Right renal cortex interstitium (tissue), 3 donors: ENCODE data around the gene LYPD6. TPM values are rescaled to one million over a fixed set of nuclear protein-coding genes. Genes with fewer than 3 reads are reported as not detected.

ENCODE experiments used
- DNase-seq, 3 donors: peaks; one replicate each; pipeline ENCODE4 v3.0.0-alpha.2; 2013; ENCODE audit warnings: low read depth in 3 of 3, low spot score in 2 of 3
- polyA plus RNA-seq, 3 donors: library from polyadenylated mRNA; unstranded; fragments of 120-200 nt; gene quantifications; one replicate each; pipeline ENCODE4 v1.2.1, GENCODE V29; 2013; ENCODE audit not compliant: insufficient read length in 3 of 3

LYPD6 gene
- polyA plus RNA-seq, 3 donors: 18.1 to 21.0 (median 18.2) TPM

- DNase-seq: no peak
Measured at GRCh38 chr2:149399934-149400615, 69.7 kb downstream of the LYPD6 start.

- no peak for DNase-seq
Measured at GRCh38 chr2:149400997-149401396, 70.6 kb downstream of the LYPD6 start.

GRCh38 chr2:149409506-149409905, 79.1 kb downstream of the LYPD6 start:
- no peak for DNase-seq

GRCh38 chr2:149410701-149411484, 80.5 kb downstream of the LYPD6 start:
- no peak for DNase-seq

GRCh38 chr2:149413487-149413886, 83.1 kb downstream of the LYPD6 start:
- no peak for DNase-seq

- DNase-seq: no peak
Measured at GRCh38 chr2:149415086-149415485, 84.7 kb downstream of the LYPD6 start.

- no peak for DNase-seq
Measured at GRCh38 chr2:149418065-149418464, 87.7 kb downstream of the LYPD6 start.

GRCh38 chr2:149420053-149420963, 89.9 kb downstream of the LYPD6 start:
- peak in 2 of 3 donors; percentile 12 to 15 for DNase-seq

- DNase-seq: no peak
Measured at GRCh38 chr2:149421791-149422190, 91.4 kb downstream of the LYPD6 start.

GRCh38 chr2:149422337-149422990, 92.1 kb downstream of the LYPD6 start:
- no peak for DNase-seq

GRCh38 chr2:149422991-149423338, 92.6 kb downstream of the LYPD6 start:
- no peak for DNase-seq

GRCh38 chr2:149423630-149424029, 93.2 kb downstream of the LYPD6 start:
- DNase-seq: no peak

GRCh38 chr2:149427387-149427786, 97.0 kb downstream of the LYPD6 start:
- no peak for DNase-seq

- no peak for DNase-seq
Measured at GRCh38 chr2:149428783-149429182, 98.4 kb downstream of the LYPD6 start.

- DNase-seq: no peak
Measured at GRCh38 chr2:149430743-149431736, 100.7 kb downstream of the LYPD6 start.

GRCh38 chr2:149438330-149438960, 108.1 kb downstream of the LYPD6 start:
- DNase-seq: no peak

- no peak for DNase-seq
Measured at GRCh38 chr2:149441255-149441654, 110.9 kb downstream of the LYPD6 start.

- DNase-seq: no peak
Measured at GRCh38 chr2:149442346-149442745, 112.0 kb downstream of the LYPD6 start.

GRCh38 chr2:149443150-149443549, 112.8 kb downstream of the LYPD6 start:
- no peak for DNase-seq
